Stimulated activated CD4-positive, alpha-beta T cell treated with anti-CD3 and anti-CD28 coated beads, Interleukin-1b, Interleukin-23, amount 100 ng/mL, for 48 hours (primary cell): Measurements from ENCODE around the gene PES1.
"Not testable (repeated sequence)": the region's sequence is repeated elsewhere in the genome, so short reads cannot be mapped to it uniquely, and the experiment has no call there.

Source experiments
- DNase-seq: peaks from one replicate; pipeline ENCODE4 v3.0.0-alpha.2; 2020

The PES1 gene

GRCh38 chr22:30607939-30608338 is 16.2 kb upstream of the PES1 start:
- DNase-seq: no peak

GRCh38 chr22:30607300-30607930 is 15.7 kb upstream of the PES1 start:
- no peak for DNase-seq

- DNase-seq: peak; percentile 45
These were observed 15.0 kb upstream of the PES1 start, which contains the start of gene TCN2 for GRCh38 chr22:30606455-30607299. TSS of gene TCN2 (plus strand) at chr22:30607174. CDS start at chr22:30607332, 158 bp downstream.

GRCh38 chr22:30605449-30606110 is 13.9 kb upstream of the PES1 start:
- peak; percentile 46 for DNase-seq

- DNase-seq: no peak
These were observed 13.0 kb upstream of the PES1 start for GRCh38 chr22:30604723-30605122.

- no peak for DNase-seq
These were observed 12.1 kb upstream of the PES1 start for GRCh38 chr22:30603801-30604200.

GRCh38 chr22:30602049-30602448 is 10.3 kb upstream of the PES1 start:
- DNase-seq: peak; percentile 13

- DNase-seq: no peak
These were observed 9.8 kb upstream of the PES1 start for GRCh38 chr22:30601464-30601863.

GRCh38 chr22:30600921-30601320 is 9.2 kb upstream of the PES1 start:
- DNase-seq: no peak

GRCh38 chr22:30598986-30599385 is 7.3 kb upstream of the PES1 start:
- no peak for DNase-seq

- DNase-seq: no peak
These were observed 5.2 kb upstream of the PES1 start for GRCh38 chr22:30596886-30597285.

- DNase-seq: no peak
These were observed 4.5 kb upstream of the PES1 start for GRCh38 chr22:30596199-30596598.

- DNase-seq: not testable (repeated sequence)
These were observed 627 bp upstream of the PES1 start for GRCh38 chr22:30592360-30592713.

- DNase-seq: no peak
These were observed 521 bp downstream of the PES1 start for GRCh38 chr22:30591191-30591587.

- DNase-seq: no peak
These were observed 5.3 kb downstream of the PES1 start for GRCh38 chr22:30586414-30586813.

GRCh38 chr22:30584441-30584840 is 7.3 kb downstream of the PES1 start:
- DNase-seq: no peak

- no peak for DNase-seq
These were observed 8.7 kb downstream of the PES1 start for GRCh38 chr22:30582788-30583545.

GRCh38 chr22:30582051-30582450 is 9.7 kb downstream of the PES1 start:
- DNase-seq: no peak

GRCh38 chr22:30580896-30581295 is 10.8 kb downstream of the PES1 start:
- no peak for DNase-seq

GRCh38 chr22:30578481-30578880 is 13.2 kb downstream of the PES1 start:
- no peak for DNase-seq

GRCh38 chr22:30575859-30576258 is 15.9 kb downstream of the PES1 start:
- no peak for DNase-seq

GRCh38 chr22:30574997-30575671 is 16.6 kb downstream of the PES1 start:
- no peak for DNase-seq
